Liver (tissue), 3 donors: Measurements from ENCODE around the gene NPRL2.

ENCODE experiments used
- ATF3 ChIP-seq: IDR thresholded peaks from 2 replicates; pipeline ENCODE4 v1.6.1; 2016; ENCODE audit warnings: antibody characterized with exemption
- EGR1 ChIP-seq, 2 donors: IDR thresholded peaks; 2 replicates each; pipeline ENCODE4 v1.6.1; 2016 to 2018; ENCODE audit warnings: antibody characterized with exemption in 2 of 2, low read depth in 2 of 2
- FOXA1 ChIP-seq: IDR thresholded peaks from 2 replicates; pipeline ENCODE4 v1.6.1; 2016; ENCODE audit warnings: antibody characterized with exemption
- FOXA2 ChIP-seq: IDR thresholded peaks from 2 replicates; pipeline ENCODE4 v1.6.1; 2016; ENCODE audit warnings: antibody characterized with exemption
- GABPA ChIP-seq, 2 donors: IDR thresholded peaks in 1 of 2; conservative IDR thresholded peaks in 1 of 2; 2 replicates each; pipeline ENCODE4 v1.6.1; 2016; ENCODE audit warnings: antibody characterized with exemption in 2 of 2, mild to moderate bottlenecking in 1 of 2, moderate library complexity in 1 of 2
- MAX ChIP-seq: IDR thresholded peaks from 2 replicates; pipeline ENCODE4 v1.6.1; 2016; ENCODE audit warnings: antibody characterized with exemption
- RAD21 ChIP-seq, 2 donors: IDR thresholded peaks; 2 replicates each; pipeline ENCODE4 v1.6.1; 2016; ENCODE audit warnings: antibody characterized with exemption in 2 of 2, mild to moderate bottlenecking in 2 of 2
- RXRA ChIP-seq, 2 donors: IDR thresholded peaks; 2 replicates each; pipeline ENCODE4 v1.6.1; 2017 to 2018; ENCODE audit warnings: antibody characterized with exemption in 2 of 2, mild to moderate bottlenecking in 1 of 2
- SP1 ChIP-seq: IDR thresholded peaks from 2 replicates; pipeline ENCODE4 v1.6.1; 2018; ENCODE audit warnings: antibody characterized with exemption, mild to moderate bottlenecking
- TAF1 ChIP-seq: conservative IDR thresholded peaks from 2 replicates; pipeline ENCODE4 v1.6.1; 2016; ENCODE audit warnings: antibody characterized with exemption, mild to moderate bottlenecking
- ZBTB33 ChIP-seq: IDR thresholded peaks from 2 replicates; pipeline ENCODE4 v1.6.1; 2016; ENCODE audit warnings: antibody characterized with exemption
- TF ChIP-seq, protein P1 (sequence below): IDR thresholded peaks from 2 replicates; pipeline ENCODE4 v1.6.1; 2016; ENCODE audit warnings: antibody characterized with exemption, mild to moderate bottlenecking
- TF ChIP-seq, protein P2 (sequence below): fragments of 150-350 bp; IDR thresholded peaks from 2 replicates; pipeline ENCODE4 v1.5.1; 2017; ENCODE audit warnings: improper control_type of control experiment, low read depth, low read length; ENCODE audit not compliant: missing input control
- donor health status: healthy.
- donor health status: healthy.

DNA sequence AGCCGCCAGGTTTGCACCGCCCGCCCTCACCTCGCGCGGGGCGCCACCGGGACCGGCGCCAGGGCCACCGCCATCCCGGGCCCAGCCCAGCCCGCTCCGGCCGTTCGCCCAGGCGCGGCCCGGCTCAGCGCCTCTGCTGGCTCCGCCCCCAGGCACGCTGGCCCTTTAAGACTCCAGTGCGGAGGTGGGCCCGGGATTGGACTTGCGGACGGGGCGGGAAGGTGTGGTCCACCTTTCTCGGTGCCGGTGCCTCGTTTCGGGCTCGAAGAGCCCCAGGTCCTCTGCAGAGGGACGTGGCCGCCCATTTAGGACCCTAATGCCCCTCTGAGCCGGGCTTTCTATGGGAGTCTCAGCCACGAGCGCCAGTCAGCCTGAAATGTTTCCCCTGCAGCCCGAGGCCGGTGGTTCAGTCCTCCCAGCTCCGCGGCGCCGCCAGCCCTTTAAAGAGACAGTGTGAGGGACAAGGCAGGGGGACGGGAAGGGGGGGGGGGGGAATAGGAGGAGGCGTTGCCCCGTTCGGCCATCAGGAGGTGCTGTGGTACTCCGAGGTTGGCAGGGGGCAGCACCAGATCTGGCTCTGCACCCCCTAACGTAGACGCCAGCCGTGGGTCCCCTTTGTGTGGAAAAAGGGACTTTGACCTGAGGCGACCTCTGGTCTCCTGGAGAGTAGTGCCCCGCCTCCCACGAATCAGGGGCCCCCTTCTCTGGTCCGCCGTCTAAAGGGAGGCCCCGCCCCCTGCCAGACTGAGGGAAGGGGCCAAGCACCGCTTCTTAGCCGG is 29.1 kb downstream of the NPRL2 start:
- TF ChIP-seq, protein P1, sequence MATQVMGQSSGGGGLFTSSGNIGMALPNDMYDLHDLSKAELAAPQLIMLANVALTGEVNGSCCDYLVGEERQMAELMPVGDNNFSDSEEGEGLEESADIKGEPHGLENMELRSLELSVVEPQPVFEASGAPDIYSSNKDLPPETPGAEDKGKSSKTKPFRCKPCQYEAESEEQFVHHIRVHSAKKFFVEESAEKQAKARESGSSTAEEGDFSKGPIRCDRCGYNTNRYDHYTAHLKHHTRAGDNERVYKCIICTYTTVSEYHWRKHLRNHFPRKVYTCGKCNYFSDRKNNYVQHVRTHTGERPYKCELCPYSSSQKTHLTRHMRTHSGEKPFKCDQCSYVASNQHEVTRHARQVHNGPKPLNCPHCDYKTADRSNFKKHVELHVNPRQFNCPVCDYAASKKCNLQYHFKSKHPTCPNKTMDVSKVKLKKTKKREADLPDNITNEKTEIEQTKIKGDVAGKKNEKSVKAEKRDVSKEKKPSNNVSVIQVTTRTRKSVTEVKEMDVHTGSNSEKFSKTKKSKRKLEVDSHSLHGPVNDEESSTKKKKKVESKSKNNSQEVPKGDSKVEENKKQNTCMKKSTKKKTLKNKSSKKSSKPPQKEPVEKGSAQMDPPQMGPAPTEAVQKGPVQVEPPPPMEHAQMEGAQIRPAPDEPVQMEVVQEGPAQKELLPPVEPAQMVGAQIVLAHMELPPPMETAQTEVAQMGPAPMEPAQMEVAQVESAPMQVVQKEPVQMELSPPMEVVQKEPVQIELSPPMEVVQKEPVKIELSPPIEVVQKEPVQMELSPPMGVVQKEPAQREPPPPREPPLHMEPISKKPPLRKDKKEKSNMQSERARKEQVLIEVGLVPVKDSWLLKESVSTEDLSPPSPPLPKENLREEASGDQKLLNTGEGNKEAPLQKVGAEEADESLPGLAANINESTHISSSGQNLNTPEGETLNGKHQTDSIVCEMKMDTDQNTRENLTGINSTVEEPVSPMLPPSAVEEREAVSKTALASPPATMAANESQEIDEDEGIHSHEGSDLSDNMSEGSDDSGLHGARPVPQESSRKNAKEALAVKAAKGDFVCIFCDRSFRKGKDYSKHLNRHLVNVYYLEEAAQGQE: no peak
- TF ChIP-seq, protein P2, sequence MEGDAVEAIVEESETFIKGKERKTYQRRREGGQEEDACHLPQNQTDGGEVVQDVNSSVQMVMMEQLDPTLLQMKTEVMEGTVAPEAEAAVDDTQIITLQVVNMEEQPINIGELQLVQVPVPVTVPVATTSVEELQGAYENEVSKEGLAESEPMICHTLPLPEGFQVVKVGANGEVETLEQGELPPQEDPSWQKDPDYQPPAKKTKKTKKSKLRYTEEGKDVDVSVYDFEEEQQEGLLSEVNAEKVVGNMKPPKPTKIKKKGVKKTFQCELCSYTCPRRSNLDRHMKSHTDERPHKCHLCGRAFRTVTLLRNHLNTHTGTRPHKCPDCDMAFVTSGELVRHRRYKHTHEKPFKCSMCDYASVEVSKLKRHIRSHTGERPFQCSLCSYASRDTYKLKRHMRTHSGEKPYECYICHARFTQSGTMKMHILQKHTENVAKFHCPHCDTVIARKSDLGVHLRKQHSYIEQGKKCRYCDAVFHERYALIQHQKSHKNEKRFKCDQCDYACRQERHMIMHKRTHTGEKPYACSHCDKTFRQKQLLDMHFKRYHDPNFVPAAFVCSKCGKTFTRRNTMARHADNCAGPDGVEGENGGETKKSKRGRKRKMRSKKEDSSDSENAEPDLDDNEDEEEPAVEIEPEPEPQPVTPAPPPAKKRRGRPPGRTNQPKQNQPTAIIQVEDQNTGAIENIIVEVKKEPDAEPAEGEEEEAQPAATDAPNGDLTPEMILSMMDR: peak; percentile 31
- TF ChIP-seq TAF1: no peak
- peak in 1 of 2 donors; percentile 17 for TF ChIP-seq RAD21 (IDR thresholded peaks at IDR 0.05)
- peak; percentile 77 for TF ChIP-seq SP1
- no peak for TF ChIP-seq FOXA2
- TF ChIP-seq FOXA1: no peak
- peak; percentile 99 for TF ChIP-seq MAX
- no peak for TF ChIP-seq ATF3
- no peak for TF ChIP-seq ZBTB33
- TF ChIP-seq EGR1 (IDR thresholded peaks at IDR 0.05; ENCODE audit: low read depth in 2 of 2): peak in 1 of 2 donors; percentile 83
- peak; percentile 4 to 23 for TF ChIP-seq RXRA (IDR thresholded peaks at IDR 0.05)
- no peak for TF ChIP-seq GABPA (IDR thresholded peaks at IDR 0.05 in 1 of 2, conservative IDR thresholded peaks at IDR 0.05 in 1 of 2)
